Activated T-cell treated with anti-CD3 and anti-CD28 coated beads, Interleukin-2, amount 50 U/mL, for 4 hours (primary cell): Measurements from ENCODE around the gene RILPL1. TPM values are rescaled to one million over a fixed set of nuclear protein-coding genes. Genes with fewer than 3 reads are reported as not detected.
"Not testable (repeated sequence)": the region's sequence is repeated elsewhere in the genome, so short reads cannot be mapped to it uniquely, and the experiment has no call there.

Experiments
- ATAC-seq, 2 donors: fragments of 200-7000 bp; cut with Tn5 transposase; one replicate each; pipeline ENCODE4 v1.10.0; 2021
- DNase-seq: peaks from one replicate; pipeline ENCODE4 v3.0.0-alpha.2; 2020
- H3K27me3 Mint-ChIP-seq: one replicate; pipeline ENCODE4 v1.8.0; 2021; ENCODE audit warnings: low read depth, mixed read lengths
- H3K36me3 Mint-ChIP-seq: one replicate; pipeline ENCODE4 v1.8.0; 2022; ENCODE audit warnings: mixed read lengths; ENCODE audit not compliant: insufficient read depth
- H3K4me1 Mint-ChIP-seq: one replicate; pipeline ENCODE4 v1.8.0; 2021; ENCODE audit warnings: low read depth, mixed read lengths
- H3K4me3 Mint-ChIP-seq: one replicate; pipeline ENCODE4 v1.8.0; 2021; ENCODE audit warnings: mild to moderate bottlenecking, moderate library complexity, mixed read lengths
- H3K9me3 Mint-ChIP-seq: one replicate; pipeline ENCODE4 v1.8.0; 2021; ENCODE audit warnings: mixed read lengths
- total RNA-seq, 3 donors: library from RNA; stranded (reverse); gene quantifications; one replicate each; pipeline ENCODE4 v1.2.1, GENCODE V29; 2021

Gene RILPL1
- total RNA-seq, 3 donors from 2014 or later: 2.6 to 3.3 (median 2.9) TPM

DNA sequence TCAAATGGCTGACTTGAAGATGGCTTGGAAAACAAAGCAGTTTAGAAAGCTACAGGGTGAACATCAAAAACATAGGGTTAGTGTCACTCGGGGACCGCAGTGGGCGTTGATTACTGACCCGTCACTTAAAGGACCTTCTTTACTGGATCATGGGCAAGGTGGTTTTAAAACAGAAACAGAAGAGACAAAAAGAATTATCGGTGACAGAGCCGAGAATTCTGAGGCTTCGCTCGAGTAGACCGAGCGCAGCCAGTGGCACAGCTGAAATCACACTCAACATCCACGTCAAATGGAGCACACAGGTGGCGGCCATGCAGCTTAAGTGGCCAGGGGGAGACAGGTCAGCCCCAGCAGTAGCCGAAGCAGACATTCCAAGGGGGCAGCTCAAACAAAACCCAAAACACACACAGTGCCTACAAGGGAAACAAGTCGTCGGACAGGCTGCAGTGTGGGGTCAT, 58.2 kb downstream of the RILPL1 start:
- Mint-ChIP-seq H3K9me3 (no peaks in the 10 kb centered on the region), H3K4me1 (peaks cover 27% of the 10 kb centered on the region), H3K4me3 (peak overlapping the region; percentile 63), H3K36me3 (peaks cover 8% of the 10 kb centered on the region), H3K27me3 (no peaks in the 10 kb centered on the region)
- no peak for DNase-seq
- peak; percentile 13 to 36 for ATAC-seq

DNA sequence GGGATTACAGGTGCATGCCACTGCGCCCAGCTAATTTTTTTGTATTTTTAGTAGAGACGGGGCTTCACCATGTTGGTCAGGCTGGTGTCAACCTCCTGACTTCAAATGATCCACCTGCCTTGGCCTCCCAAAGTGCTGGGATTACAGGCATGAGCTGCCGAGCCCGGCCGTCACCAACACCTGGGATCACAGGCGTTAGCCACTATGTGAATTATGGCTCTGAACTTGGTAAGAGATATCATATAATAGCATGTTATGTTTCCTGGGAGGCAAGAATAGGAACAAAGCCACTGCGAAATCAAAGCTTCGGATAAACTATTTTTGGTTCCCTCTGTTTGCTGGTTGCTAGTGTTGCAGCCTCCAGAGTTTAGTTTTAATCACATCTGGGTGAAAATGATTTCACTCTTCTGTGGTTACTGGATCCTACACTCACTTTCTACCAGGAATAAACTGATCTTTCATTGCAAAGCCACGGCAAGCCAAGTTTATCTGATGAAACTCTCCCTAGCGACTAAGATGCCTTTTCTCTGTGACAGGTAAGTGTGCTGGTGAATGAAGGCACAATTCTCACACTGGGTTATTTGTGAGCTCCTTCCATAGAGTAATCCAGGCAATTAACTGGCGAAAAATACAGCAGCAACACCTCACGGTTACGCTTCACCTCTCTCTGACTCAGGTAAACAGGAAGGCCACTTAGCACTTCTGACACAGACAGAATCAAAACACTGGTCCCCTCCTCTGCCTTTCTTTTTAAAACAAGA, 58.9 kb downstream of the RILPL1 start:
- H3K36me3 Mint-ChIP-seq: peaks cover 8% of the 10 kb centered on the region
- no peaks in the 10 kb centered on the region for H3K9me3 Mint-ChIP-seq
- H3K27me3 Mint-ChIP-seq: no peaks in the 10 kb centered on the region
- H3K4me1 Mint-ChIP-seq: peaks cover 23% of the 10 kb centered on the region
- ATAC-seq (peak; percentile 70 to 71), DNase-seq (no peak)
- H3K4me3 Mint-ChIP-seq: peak overlapping the region; percentile 63

DNA sequence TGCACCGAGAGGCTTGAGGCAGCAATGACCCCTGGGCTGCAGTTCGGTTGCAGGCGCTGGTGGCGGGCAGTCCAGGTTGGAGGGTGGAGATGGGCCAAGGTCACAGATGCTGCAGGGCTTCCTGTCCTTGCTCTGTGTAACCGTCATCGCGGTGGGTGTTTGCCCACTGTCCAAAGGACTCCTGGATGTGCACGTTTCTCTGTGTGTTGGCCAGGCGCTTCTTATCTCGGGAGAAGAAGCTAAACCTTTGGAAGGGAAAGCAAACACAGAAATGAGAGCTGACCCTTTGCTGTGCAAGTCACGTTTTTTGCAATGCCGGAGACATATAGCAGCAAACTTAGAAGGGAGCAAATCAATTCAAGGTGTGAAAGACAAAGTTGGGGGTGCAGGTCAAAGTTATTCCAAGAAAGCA, 61.1 kb downstream of the RILPL1 start:
- Mint-ChIP-seq H3K27me3 (no peaks in the 10 kb centered on the region), H3K9me3 (no peaks in the 10 kb centered on the region), H3K4me3 (no peak overlapping the region), H3K36me3 (peaks cover 8% of the 10 kb centered on the region), H3K4me1 (peaks cover 21% of the 10 kb centered on the region)
- no peak for DNase-seq
- no peak for ATAC-seq

DNA sequence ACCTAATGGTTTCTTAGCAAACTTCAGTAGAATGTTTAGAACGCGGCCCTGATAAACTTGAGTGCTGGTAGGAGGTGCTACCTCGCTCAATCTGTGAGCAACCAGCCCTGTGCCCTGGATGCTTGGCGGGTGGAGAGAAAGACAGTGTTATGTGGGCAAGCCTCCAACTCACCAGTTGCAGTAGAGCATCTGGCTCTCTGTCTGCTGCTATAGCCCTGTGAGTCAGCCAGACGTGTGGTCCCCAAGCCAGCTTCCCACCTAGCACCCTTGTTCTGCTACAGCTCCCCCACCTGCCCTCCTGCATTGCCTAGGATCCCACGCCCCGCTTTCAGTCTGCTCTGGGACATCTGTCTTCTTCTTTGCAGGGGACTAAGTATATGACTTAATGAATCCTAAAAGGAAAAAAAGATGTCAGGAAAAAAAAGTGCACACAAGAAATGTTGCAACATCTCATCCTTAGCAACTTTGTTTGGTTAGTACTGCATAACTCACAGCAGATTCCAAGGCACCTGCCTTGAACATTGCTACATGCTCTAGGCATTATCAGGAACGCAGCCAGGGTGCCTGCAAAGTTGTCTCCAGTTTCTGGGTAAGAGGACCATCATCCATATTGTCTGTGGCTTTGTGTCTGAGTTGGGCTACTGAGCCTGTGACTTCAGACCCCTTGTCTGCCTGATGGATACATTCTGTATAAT, 62.0 kb downstream of the RILPL1 start:
- DNase-seq: no peak
- Mint-ChIP-seq H3K4me3 (no peak overlapping the region), H3K36me3 (peaks cover 10% of the 10 kb centered on the region)

DNA sequence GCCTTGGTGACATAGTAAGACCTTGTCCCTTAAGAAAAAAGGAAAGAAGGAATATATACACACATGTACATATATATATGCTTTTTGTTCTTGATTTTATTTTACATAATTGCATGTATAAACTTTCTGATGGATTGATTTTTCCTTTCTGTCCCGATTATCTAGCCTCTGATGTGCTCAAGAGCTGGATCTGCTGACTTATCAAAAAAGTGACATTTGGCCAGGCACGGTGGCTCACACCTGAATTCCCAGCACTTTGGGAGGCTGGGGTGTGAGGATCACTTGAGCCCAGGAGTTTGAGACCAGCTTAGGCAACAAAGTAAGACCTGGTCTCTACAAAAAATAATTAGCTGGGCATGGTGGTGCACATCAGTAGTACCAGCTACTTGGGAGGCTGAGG, 63.5 kb downstream of the RILPL1 start:
- Mint-ChIP-seq H3K9me3 (no peaks in the 10 kb centered on the region), H3K27me3 (no peaks in the 10 kb centered on the region), H3K36me3 (peaks cover 23% of the 10 kb centered on the region), H3K4me1 (peaks cover 15% of the 10 kb centered on the region), H3K4me3 (no peak overlapping the region)
- DNase-seq: no peak
- ATAC-seq: no peak

More for the DNA sequence above, 62.0 kb downstream of the RILPL1 start:
- peaks cover 19% of the 10 kb centered on the region for H3K4me1 Mint-ChIP-seq
- ATAC-seq: no peak
- H3K27me3 Mint-ChIP-seq: no peaks in the 10 kb centered on the region
- H3K9me3 Mint-ChIP-seq: no peaks in the 10 kb centered on the region

DNA sequence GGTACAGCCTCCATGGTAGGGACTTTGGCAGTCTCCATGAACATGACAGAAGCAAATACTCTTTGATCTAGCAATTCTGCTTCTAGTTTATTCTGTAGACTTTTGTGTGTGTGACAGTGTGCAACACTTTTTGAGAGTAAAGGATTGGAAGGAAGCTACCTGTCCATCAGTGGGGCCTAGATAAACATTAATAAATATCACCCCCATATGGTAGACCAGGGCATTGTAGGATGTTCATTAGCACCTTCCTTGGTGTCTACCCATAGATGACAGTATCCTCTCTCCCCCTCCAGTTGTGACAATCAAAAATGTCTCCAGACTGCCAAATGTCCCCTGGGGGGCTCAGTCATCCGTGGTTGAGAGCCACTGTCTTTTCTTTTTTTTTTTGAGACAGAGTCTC, 64.7 kb downstream of the RILPL1 start:
- peaks cover 9% of the 10 kb centered on the region for H3K4me1 Mint-ChIP-seq
- ATAC-seq (no peak), DNase-seq (no peak)
- H3K4me3 Mint-ChIP-seq: no peak overlapping the region
- H3K9me3 Mint-ChIP-seq: no peaks in the 10 kb centered on the region
- H3K36me3 Mint-ChIP-seq: peaks cover 23% of the 10 kb centered on the region
- H3K27me3 Mint-ChIP-seq: no peaks in the 10 kb centered on the region

DNA sequence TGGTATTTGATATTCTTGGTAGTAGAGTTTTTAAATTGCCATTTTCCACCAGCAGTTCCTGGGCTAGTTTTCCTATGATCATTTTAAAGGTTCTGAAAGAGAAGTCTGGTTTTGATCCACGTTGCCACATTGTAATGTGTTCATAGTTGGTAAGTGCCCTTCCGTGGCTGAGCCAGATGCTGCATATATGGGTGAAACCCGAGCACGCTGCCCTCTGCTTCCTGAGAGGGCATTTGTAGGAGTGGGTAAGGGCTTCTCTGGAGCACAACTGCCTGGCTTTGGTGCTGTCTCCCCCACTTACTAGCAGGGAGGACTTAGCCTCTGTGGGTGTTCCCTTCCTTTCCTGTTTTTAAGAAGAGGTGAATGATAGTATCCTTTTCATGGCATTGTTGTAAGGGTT, 68.4 kb downstream of the RILPL1 start:
- ATAC-seq: no peak
- Mint-ChIP-seq H3K4me1 (peaks cover 21% of the 10 kb centered on the region), H3K9me3 (no peaks in the 10 kb centered on the region), H3K4me3 (no peak overlapping the region), H3K36me3 (peaks cover 15% of the 10 kb centered on the region), H3K27me3 (no peaks in the 10 kb centered on the region)
- no peak for DNase-seq

DNA sequence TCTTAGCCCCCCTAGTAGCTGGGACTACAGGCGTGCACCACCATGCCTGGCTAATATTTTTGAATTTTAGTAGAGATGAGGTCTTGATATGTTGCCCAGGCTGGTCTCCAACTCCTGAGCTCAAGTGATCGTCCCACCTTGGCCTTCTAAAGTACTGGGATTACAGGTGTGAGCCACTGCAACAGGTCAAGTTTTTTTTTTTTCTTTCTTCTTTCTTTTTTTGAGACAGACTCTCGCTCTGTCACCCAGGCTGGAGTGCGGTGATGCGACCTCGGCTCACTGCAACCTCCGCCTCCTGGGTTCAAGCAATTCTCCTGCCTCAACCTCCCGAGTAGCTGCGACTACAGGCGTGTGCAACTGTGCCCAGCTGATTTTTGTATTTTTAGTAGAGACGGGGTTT, 70.3 kb downstream of the RILPL1 start:
- Mint-ChIP-seq H3K36me3 (peaks cover 18% of the 10 kb centered on the region), H3K4me1 (peaks cover 30% of the 10 kb centered on the region)
- H3K4me3 Mint-ChIP-seq, H3K9me3 Mint-ChIP-seq, H3K27me3 Mint-ChIP-seq, DNase-seq, ATAC-seq: not testable (repeated sequence)

DNA sequence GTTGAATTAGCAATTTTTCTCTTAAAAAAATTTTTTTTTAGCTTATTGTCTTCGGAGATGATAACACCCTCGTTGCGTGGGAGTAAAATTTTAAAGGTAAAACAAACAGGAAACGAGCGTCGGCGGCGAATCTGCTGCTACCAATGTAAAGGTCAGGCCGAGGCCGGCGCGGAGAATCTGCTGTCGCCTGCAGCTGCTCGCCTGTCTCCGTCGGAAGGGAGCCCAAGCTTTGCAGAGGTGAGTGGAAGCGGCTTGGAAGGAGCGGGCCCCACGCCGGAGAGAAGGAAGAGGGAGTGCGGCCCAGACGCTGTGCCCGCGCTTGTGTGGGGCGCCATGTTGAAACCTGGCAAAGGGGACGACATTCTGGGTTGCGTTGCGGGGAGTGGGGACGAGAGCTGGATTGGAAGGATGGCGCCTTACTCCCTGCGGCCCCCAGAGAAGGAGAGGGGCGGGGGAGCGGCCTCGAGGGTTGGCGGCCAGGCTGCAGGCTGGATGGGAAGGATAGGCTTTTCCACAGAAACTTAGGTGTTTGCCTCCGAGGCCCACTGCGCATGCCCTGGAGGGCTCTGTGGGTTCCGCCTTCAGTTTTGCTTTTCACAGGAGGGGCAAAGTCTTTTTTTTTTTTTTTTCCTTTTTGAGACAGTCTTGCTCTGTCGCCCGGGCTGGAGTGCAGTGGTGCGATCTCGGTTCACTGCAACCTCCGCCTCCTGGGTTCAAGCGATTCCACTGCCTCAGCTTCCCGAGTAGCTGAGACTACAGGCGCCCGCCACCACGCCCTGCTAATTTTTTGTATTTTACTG, 75.3 kb downstream of the RILPL1 start, which contains the start of gene SNRNP35:
TSS of gene SNRNP35 (plus strand) at position 160 of the 800 bp plus-strand sequence. CDS start 7,402 bp downstream, outside the sequence.
- H3K27me3 Mint-ChIP-seq: no peaks in the 10 kb centered on the region
- DNase-seq: peak; percentile 76
- H3K4me1 Mint-ChIP-seq: peaks cover 21% of the 10 kb centered on the region
- H3K36me3 Mint-ChIP-seq: peaks cover 3% of the 10 kb centered on the region
- ATAC-seq: peak; percentile 80 to 81
- H3K9me3 Mint-ChIP-seq: no peaks in the 10 kb centered on the region
- peak within 1 kb of the TSS; percentile 98 for H3K4me3 Mint-ChIP-seq

DNA sequence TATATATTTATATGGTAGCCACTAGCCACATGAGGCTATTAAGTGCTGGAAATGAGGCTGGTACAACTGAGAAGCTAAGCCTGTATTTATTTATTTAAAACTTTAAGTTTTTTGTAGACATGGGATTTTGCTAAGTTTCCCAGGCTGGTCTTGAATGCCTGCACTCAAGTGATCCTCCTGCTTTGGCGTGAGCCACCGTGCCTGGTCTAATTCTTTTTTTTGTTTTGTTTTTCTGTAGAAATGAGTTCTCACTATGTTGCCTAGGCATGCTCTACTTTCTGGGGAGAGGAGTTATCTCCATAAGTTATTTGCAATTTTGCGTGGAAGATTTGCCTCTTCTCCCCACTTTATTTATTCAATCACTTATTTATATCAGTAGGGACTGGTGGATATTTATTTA, 80.4 kb downstream of the RILPL1 start:
- Mint-ChIP-seq H3K4me3 (no peak overlapping the region), H3K9me3 (no peaks in the 10 kb centered on the region), H3K27me3 (no peaks in the 10 kb centered on the region), H3K4me1 (peaks cover 11% of the 10 kb centered on the region), H3K36me3 (no peaks in the 10 kb centered on the region)
- DNase-seq: no peak
- ATAC-seq: no peak

DNA sequence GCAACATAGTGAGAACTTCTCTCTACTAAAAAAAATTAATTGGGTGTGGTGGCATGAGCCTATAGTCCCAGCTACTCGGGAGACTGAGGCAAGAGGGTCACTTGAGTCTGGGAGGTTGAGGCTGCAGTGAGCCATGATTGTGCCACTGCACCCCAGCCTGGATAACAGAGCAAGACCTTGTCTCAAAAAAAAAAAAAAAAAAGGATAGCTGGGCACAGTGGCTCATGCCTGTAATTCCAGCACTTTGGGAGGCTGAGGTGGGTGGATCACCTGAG, 81.3 kb downstream of the RILPL1 start:
- DNase-seq, H3K36me3 Mint-ChIP-seq, H3K27me3 Mint-ChIP-seq, ATAC-seq, H3K4me3 Mint-ChIP-seq, H3K9me3 Mint-ChIP-seq: not testable (repeated sequence)
- peaks cover 18% of the 10 kb centered on the region for H3K4me1 Mint-ChIP-seq

DNA sequence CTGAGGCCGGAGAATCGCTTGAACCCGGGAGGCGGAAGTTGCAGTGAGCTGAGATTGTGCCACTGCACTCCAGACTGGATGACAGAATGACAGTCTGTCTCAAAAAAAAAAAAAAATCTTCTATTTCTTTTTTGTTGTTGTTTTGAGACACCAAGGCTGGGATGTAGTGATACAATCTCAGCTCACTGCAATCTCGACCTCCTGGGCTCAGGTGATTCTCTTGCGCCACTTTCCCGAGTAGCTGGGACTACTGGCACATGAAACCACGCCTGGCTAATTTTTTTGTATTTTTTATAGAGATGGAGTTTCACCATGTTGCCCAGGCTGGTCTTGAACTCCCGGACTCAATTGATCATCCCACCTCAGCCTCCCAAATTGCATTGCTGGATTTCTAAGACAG, 82.9 kb downstream of the RILPL1 start:
- Mint-ChIP-seq H3K4me3 (no peak overlapping the region), H3K27me3 (no peaks in the 10 kb centered on the region), H3K9me3 (no peaks in the 10 kb centered on the region), H3K4me1 (peaks cover 26% of the 10 kb centered on the region), H3K36me3 (no peaks in the 10 kb centered on the region)
- DNase-seq (no peak), ATAC-seq (no peak)

DNA sequence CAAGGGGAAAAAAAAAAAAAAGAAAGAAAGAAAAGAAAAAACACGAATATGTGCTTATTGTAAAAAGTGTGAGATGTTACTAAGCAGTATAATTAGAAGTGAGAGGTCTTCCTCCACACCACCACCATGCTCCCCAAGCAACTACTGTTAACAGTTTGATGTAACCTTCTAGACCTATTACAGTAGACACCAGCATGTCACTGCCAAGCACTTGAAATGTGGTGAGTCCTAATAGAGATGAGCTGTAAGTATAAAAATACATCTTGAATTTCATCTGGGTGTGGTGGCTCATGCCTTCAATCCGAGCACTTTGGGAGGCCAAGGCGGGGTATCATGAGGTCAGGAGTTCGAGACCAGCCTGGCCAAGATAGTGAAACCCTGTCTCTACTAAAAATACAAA, 83.7 kb downstream of the RILPL1 start:
- H3K9me3 Mint-ChIP-seq: no peaks in the 10 kb centered on the region
- no peaks in the 10 kb centered on the region for H3K36me3 Mint-ChIP-seq
- no peak for ATAC-seq
- H3K4me3 Mint-ChIP-seq: no peak overlapping the region
- H3K27me3 Mint-ChIP-seq: no peaks in the 10 kb centered on the region
- peaks cover 30% of the 10 kb centered on the region for H3K4me1 Mint-ChIP-seq
- no peak for DNase-seq

DNA sequence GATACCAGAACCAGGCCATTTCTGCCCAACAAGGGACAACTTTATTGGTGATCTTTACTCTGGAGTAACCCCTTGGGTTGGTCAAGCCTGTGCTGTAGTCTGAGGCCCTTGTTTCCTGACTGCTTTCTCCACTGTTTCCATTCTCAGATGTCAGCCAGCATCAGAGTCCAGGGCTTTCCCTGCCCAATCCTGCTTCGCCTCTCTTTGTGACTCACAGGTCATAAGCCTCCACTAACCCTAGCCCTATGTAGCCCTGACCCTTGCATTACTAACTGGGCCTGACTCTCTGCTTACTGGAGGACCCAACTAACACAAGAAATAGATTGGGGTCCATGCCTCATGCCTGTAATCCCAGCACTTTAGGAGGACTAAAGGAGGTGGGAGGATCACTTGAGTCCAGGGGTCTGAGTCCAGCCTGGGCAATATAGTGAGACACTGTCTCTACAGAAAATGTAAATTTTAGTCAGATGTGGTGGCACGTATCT, 84.2 kb downstream of the RILPL1 start:
- H3K4me1 Mint-ChIP-seq: peaks cover 30% of the 10 kb centered on the region
- H3K36me3 Mint-ChIP-seq: no peaks in the 10 kb centered on the region
- DNase-seq (no peak), ATAC-seq (no peak)
- H3K4me3 Mint-ChIP-seq: no peak overlapping the region
- H3K27me3 Mint-ChIP-seq: no peaks in the 10 kb centered on the region
- no peaks in the 10 kb centered on the region for H3K9me3 Mint-ChIP-seq
